Measurements from ENCODE around the gene RCC1. TPM values are rescaled to one million over a fixed set of nuclear protein-coding genes. Genes with fewer than 3 reads are reported as not detected.
"Not testable (repeated sequence)": the region's sequence is repeated elsewhere in the genome, so short reads cannot be mapped to it uniquely, and the experiment has no call there.

RCC1 gene
- total RNA-seq = 13.0 TPM

- Histone ChIP-seq H3K9me3 (ENCODE audit: low read depth, low read length) (no peaks in the 10 kb centered on the region), H3K4me3 (ENCODE audit: low read length) (peak within 1 kb of the TSS; percentile 88)
Observed at GRCh38 chr1:28505406-28506187, at the start of gene RCC1. RCC1 (plus strand) TSS chr1:28506043; CDS start chr1:28529867, 23,824 bp downstream.

GRCh38 chr1:28456078-28456477, 49.8 kb upstream of the RCC1 start:
- Histone ChIP-seq H3K27me3 (ENCODE audit: insufficient read depth, low read length) (no peaks in the 10 kb centered on the region), H3K4me1 (ENCODE audit: insufficient read depth, low read length) (peaks cover 4% of the 10 kb centered on the region), H3K4me3 (ENCODE audit: low read length) (no peak overlapping the region), H3K9me3 (ENCODE audit: low read depth, low read length) (no peaks in the 10 kb centered on the region)

More at GRCh38 chr1:28505406-28506187, at the start of gene RCC1:
- Histone ChIP-seq H3K4me1 (ENCODE audit: insufficient read depth, low read length) (peaks cover 47% of the 10 kb centered on the region), H3K27me3 (ENCODE audit: insufficient read depth, low read length) (no peaks in the 10 kb centered on the region)

DNA sequence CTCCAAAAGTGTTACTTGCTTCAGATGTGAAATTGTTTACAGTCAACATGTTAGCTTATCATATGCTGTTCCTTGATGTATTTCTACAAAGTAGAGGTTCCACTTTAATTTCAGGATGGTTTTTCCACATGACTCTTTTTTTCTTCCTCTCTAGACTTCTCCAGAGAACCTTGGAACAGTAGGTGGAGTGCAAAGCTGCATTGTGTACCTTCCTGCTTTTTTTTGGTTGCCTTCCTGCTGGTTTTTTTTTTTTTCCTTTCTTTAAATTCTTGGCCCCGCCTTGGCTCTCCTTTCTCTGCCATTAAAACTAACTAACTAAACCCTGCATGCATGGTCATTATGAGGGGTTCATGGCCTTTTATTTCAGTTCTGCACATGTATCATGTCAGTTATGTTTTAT, 48.2 kb upstream of the RCC1 start:
- H3K4me3 ChIP-seq (ENCODE audit: low read length) = no peak overlapping the region
- H3K9me3 ChIP-seq (ENCODE audit: low read depth, low read length) = no peaks in the 10 kb centered on the region
- H3K4me1 ChIP-seq (ENCODE audit: insufficient read depth, low read length) = peaks cover 4% of the 10 kb centered on the region
- no peaks in the 10 kb centered on the region for H3K27me3 ChIP-seq (ENCODE audit: insufficient read depth, low read length)

DNA sequence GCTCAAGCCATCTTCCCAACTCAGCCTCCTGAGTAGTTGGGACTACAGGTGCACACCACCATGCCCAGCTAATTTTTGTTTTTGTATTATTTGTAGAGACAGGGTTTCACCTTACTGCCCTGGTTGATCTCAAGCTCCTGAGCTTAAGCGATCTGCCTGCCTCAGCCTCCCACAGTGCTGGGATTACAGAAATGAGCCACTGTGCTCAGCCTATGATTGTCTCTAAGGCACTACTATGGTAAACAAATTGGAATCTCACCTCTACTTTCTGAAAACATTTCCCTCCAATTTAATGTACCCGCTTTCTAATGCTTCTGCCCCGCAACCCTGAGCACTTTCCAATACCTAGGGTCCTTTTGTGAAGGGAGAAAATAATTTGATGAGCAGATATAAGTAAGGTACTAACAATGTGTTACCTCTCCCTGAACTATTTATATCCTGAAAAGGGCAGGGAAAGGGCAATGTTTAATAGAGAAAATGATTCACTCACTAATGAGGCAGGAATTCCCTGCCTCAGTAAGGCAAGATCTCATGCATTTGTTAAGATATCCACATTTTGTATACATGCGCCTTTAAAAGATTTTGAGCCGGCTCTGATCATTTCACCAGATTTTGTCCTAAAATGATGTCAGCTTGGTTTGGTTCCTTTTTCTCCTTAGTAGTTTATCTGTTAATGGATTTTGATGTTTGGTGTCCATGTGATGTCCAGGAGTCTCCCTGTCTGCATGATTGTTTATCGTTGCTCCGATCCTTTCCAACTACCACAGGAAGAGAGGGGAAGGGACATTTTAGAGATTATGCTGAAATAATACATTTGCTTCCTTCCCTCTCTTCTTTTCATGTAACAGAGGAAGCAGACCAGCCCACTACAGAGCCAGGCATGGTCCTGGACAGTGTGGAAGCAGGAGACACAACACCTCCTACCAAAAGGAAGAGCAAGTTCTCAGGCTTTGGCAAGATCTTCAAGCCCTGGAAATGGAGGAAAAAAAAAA, 47.3 kb upstream of the RCC1 start:
- peaks cover 4% of the 10 kb centered on the region for H3K4me1 ChIP-seq (ENCODE audit: insufficient read depth, low read length)
- no peaks in the 10 kb centered on the region for H3K9me3 ChIP-seq (ENCODE audit: low read depth, low read length)
- H3K27me3 ChIP-seq (ENCODE audit: insufficient read depth, low read length) = no peaks in the 10 kb centered on the region
- H3K4me3 ChIP-seq (ENCODE audit: low read length) = no peak overlapping the region

GRCh38 chr1:28466226-28466778, 39.5 kb upstream of the RCC1 start:
- Histone ChIP-seq H3K4me3 (ENCODE audit: low read length) (no peak overlapping the region), H3K4me1 (ENCODE audit: insufficient read depth, low read length) (no peaks in the 10 kb centered on the region), H3K27me3 (ENCODE audit: insufficient read depth, low read length) (no peaks in the 10 kb centered on the region), H3K9me3 (ENCODE audit: low read depth, low read length) (no peaks in the 10 kb centered on the region)

- no peaks in the 10 kb centered on the region for H3K4me1 ChIP-seq (ENCODE audit: insufficient read depth, low read length)
- no peak overlapping the region for H3K4me3 ChIP-seq (ENCODE audit: low read length)
- H3K27me3 ChIP-seq (ENCODE audit: insufficient read depth, low read length) = no peaks in the 10 kb centered on the region
- no peaks in the 10 kb centered on the region for H3K9me3 ChIP-seq (ENCODE audit: low read depth, low read length)
Observed at GRCh38 chr1:28470146-28470545, 35.7 kb upstream of the RCC1 start.

DNA sequence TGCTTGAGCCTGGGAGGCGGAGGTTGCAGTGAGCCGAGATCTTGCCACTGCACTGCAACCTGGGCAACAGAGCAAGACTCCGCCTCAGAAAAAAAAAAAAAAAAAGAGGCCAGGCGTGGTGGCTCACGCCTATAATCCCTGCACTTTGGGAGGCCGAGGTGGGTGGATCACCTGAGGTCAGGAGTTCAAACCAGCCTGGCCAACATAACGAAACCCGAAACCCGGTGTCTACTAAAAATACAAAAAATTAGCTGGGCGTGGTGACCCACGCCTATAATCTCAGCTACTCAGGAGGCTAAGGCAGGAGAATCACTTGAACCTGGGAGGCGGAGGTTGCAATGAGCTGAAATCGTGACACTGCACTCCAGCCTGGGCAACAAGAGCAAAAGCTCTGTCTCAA, 26.3 kb upstream of the RCC1 start:
- not testable (repeated sequence) for H3K4me3 ChIP-seq (ENCODE audit: low read length); H3K4me1 ChIP-seq (ENCODE audit: insufficient read depth, low read length); H3K27me3 ChIP-seq (ENCODE audit: insufficient read depth, low read length); H3K9me3 ChIP-seq (ENCODE audit: low read depth, low read length)

GRCh38 chr1:28480308-28480707, 25.5 kb upstream of the RCC1 start:
- Histone ChIP-seq H3K27me3 (ENCODE audit: insufficient read depth, low read length) (no peaks in the 10 kb centered on the region), H3K4me1 (ENCODE audit: insufficient read depth, low read length) (no peaks in the 10 kb centered on the region), H3K9me3 (ENCODE audit: low read depth, low read length) (no peaks in the 10 kb centered on the region), H3K4me3 (ENCODE audit: low read length) (no peak overlapping the region)

DNA sequence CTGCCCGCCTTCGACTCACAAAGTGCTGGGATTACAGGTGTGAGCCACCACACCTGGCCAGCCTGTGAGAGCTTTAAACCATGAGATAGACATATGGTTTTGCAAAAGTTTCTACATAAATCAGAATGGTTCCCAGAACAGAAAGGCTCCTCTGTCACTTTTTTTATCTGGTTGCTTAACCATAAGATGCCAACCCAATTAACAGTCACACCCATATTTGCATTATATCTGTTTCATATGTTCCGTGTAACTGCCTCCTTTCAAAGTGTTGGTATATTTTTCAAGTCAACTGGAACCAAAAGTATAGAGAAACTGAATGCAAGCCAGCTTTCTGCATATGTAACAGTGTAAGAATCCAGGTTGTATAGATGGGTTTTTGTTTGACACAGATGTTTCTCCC, 23.7 kb upstream of the RCC1 start:
- Histone ChIP-seq H3K4me1 (ENCODE audit: insufficient read depth, low read length) (no peaks in the 10 kb centered on the region), H3K27me3 (ENCODE audit: insufficient read depth, low read length) (no peaks in the 10 kb centered on the region), H3K9me3 (ENCODE audit: low read depth, low read length) (no peaks in the 10 kb centered on the region), H3K4me3 (ENCODE audit: low read length) (no peak overlapping the region)

- H3K4me1 ChIP-seq (ENCODE audit: insufficient read depth, low read length) = no peaks in the 10 kb centered on the region
- no peaks in the 10 kb centered on the region for H3K9me3 ChIP-seq (ENCODE audit: low read depth, low read length)
Observed at GRCh38 chr1:28482702-28483101, 23.1 kb upstream of the RCC1 start.

DNA sequence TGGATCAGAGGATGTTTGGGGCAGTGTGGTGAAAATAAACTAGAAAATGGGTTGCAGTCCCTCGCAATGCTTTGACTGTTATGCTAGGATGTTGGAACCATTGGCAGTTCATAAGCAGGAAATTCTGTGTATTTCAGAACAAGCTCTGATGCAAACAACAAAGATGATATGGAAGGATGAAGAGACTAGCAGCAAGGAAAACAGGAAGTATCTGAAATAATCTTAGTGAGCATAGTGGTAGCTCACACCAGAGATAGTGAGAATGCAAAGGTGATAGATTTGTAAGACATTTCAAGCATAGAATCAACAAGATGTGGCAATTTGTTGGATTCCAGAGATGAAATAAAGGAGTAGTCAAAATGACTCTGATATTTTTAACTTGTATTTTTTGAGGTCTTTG, 11.1 kb upstream of the RCC1 start:
- Histone ChIP-seq H3K4me3 (ENCODE audit: low read length) (no peak overlapping the region), H3K27me3 (ENCODE audit: insufficient read depth, low read length) (no peaks in the 10 kb centered on the region), H3K9me3 (ENCODE audit: low read depth, low read length) (no peaks in the 10 kb centered on the region), H3K4me1 (ENCODE audit: insufficient read depth, low read length) (no peaks in the 10 kb centered on the region)

More at GRCh38 chr1:28482702-28483101, 23.1 kb upstream of the RCC1 start:
- Histone ChIP-seq H3K27me3 (ENCODE audit: insufficient read depth, low read length) (no peaks in the 10 kb centered on the region), H3K4me3 (ENCODE audit: low read length) (no peak overlapping the region)

DNA sequence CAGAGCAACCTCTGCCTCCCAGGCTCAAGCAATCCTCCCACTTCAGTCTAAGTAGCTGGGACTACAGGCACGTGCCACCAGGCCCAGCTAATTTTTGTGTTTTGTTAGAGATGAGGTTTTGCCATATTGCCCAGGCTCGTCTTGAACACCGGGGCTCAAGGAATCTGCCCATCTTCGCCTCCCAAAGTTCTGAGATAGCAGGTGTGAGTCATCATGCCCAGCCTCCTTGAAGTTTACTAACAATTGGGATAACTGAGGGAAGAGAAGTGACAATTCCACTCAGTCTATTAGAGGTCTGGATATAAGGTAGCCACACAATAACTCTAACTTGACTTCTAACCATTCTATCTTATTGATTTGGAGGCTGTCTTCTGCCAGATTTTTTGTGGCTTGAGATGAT, 6.3 kb upstream of the RCC1 start:
- Histone ChIP-seq H3K4me1 (ENCODE audit: insufficient read depth, low read length) (no peaks in the 10 kb centered on the region), H3K27me3 (ENCODE audit: insufficient read depth, low read length) (no peaks in the 10 kb centered on the region), H3K9me3 (ENCODE audit: low read depth, low read length) (no peaks in the 10 kb centered on the region), H3K4me3 (ENCODE audit: low read length) (no peak overlapping the region)

GRCh38 chr1:28501925-28502324, 3.9 kb upstream of the RCC1 start:
- H3K9me3 ChIP-seq (ENCODE audit: low read depth, low read length) = no peaks in the 10 kb centered on the region
- no peak overlapping the region for H3K4me3 ChIP-seq (ENCODE audit: low read length)
- H3K4me1 ChIP-seq (ENCODE audit: insufficient read depth, low read length) = peaks cover 11% of the 10 kb centered on the region
- no peaks in the 10 kb centered on the region for H3K27me3 ChIP-seq (ENCODE audit: insufficient read depth, low read length)

DNA sequence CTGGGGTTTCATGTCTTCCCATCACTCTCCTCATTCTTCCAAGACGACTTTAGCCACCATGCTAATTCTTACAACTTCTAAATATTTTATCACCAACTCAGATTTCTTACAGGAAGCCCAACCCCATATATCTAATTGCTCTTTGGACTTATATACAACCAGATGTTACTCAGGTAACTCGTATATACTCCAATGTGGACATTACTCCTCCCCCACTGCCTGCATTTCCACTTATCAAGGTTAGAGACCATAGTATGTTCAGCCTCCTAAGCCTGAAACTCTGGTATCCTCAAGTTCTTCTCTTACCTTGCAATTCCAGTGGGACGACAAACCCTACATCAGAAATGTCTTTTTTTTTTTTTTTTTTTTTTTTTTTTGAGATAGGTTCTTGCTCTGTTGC, 2.7 kb upstream of the RCC1 start:
- H3K4me3 ChIP-seq (ENCODE audit: low read length) = no peak overlapping the region
- H3K9me3 ChIP-seq (ENCODE audit: low read depth, low read length) = no peaks in the 10 kb centered on the region
- peaks cover 23% of the 10 kb centered on the region for H3K4me1 ChIP-seq (ENCODE audit: insufficient read depth, low read length)
- H3K27me3 ChIP-seq (ENCODE audit: insufficient read depth, low read length) = no peaks in the 10 kb centered on the region

- Histone ChIP-seq H3K27me3 (ENCODE audit: insufficient read depth, low read length) (no peaks in the 10 kb centered on the region), H3K9me3 (ENCODE audit: low read depth, low read length) (no peaks in the 10 kb centered on the region), H3K4me3 (ENCODE audit: low read length) (peak overlapping the region; percentile 88), H3K4me1 (ENCODE audit: insufficient read depth, low read length) (peaks cover 58% of the 10 kb centered on the region)
Observed at GRCh38 chr1:28506907-28507246, 1.0 kb downstream of the RCC1 start.

All from mononuclear cell (primary cell).